COLO668 (cell line): ENCODE measurements around the gene GPR107.

Experiments
- DNase-seq: peaks from one replicate; lab custom pipeline; 2025; ENCODE audit not compliant: unreplicated experiment; lab: John Stamatoyannopoulos, UW

Gene GPR107

DNA sequence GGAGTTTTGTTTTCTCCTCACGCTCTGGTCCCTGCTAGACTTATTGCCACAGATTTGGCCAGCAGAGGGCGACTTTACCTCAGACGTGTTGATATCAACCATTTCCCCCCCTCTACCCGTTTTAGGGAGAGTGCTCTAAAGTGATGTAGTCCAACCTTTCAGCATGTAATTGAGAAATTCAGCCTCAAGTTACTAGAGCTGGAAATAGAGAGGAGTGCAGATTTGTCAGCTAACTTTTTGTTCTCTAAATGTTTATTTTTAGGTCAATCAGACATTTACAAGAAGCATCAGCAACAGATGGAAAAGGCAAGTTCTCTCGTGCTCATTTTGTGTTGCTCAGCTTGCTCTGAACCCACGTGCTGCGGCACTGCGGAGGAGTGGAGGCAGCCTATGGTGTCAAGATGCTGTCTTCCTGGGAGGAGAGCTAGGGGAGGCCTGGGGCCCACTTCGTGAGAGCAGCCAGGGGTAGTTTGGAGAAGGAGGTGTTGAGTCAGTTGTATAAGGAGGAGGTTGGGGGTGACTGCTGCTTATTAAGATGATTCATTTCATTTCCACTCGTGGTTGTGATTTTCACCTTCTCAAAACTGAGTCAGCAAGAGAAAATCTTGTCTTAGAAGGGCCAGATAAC lies 53.6 kb downstream of the GPR107 start:
- DNase-seq, result peak; percentile 74

- DNase-seq, result no peak
Measured at GRCh38 chr9:130107955-130108354, 54.2 kb downstream of the GPR107 start.

GRCh38 chr9:130110166-130110565 lies 56.5 kb downstream of the GPR107 start:
- no peak for DNase-seq

GRCh38 chr9:130110596-130111021 lies 56.9 kb downstream of the GPR107 start:
- no peak for DNase-seq

GRCh38 chr9:130111786-130112537 lies 58.3 kb downstream of the GPR107 start:
- no peak for DNase-seq

DNA sequence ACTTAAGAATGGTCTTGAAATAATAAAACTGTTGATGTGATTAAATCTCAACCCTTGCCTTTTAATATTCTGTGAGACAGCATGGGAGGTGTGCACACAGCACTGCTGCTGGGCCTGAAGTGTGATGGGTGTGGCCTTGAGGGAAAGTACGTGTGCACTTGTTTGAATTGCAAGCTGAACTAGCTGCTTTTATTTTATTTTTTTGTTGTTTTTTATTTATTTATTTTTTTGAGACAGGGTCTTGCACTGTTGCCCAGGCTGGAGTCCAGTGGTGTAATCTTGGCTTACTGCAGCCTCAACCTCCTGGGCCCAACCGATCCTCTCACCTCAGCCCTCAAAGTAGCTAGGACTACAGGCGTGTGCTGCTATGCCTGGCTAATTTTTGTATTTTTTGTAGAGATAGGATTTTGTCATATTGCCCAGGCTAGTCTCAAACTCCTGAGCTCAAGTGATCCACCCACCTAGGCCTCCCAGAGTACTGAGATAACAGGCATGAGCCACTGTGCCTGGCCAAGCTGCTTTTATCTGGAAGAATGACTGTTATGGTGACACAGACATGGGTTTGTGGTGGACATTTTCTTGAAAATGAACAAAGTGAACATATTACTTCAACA lies 58.9 kb downstream of the GPR107 start:
- DNase-seq, result no peak

- DNase-seq, result no peak
Measured at GRCh38 chr9:130114741-130115140, 61.0 kb downstream of the GPR107 start.

- no peak for DNase-seq
Measured at GRCh38 chr9:130116346-130116745, 62.6 kb downstream of the GPR107 start.

DNA sequence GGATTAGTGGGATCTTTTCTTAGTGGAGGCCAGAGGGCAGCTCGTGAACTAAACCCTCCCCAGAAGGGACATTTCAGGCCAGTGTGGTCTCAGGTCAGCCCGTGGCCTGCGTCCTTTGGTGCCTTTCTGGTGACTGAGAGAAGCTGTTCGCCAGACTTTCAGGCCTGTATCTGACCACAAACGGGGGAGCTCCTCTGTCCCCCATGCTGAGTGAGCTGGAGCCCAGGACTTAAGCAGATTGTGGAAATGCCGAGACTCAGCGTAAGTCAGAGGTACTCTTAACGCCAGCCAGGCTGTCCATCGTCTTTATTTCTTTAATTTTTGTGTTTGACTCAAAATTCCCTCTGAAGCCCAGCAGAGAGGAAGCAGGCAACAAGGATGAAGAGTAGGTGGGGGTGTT lies 63.7 kb downstream of the GPR107 start:
- no peak for DNase-seq

- no peak for DNase-seq
Measured at GRCh38 chr9:130117816-130118632, 64.3 kb downstream of the GPR107 start.

DNA sequence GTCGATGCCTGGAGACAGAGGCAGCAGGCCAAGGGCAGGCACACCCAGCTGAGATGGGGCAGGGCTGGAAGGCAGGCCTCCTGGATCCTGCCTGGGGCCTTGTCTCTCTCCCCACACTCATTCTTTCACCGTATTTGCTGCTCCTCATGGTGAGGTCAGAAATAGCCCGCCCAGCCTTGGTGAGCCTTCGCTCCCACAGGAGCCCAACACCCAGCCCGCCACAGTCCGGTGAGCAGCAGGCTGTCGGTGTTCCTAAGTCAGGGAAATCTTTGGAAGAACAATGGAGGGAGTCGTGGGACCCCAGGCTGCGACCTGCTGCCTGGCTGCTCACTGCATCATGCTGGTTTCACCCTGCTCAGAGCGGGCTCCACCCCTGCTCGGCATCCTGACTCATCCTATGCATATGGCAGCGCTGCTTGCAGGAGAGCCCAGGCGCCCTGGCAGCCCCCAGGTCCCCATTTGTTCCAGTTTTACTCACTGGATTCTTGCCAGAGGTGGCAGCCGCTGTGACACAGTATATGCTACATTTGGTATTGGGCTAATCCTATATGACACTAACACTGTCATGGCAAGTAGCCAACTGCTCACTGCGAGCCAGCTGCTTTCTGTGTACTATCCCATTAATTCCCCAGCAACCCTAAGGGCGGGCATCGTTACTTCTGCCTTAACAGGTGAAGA lies 65.3 kb downstream of the GPR107 start:
- DNase-seq, result peak; percentile 92

DNA sequence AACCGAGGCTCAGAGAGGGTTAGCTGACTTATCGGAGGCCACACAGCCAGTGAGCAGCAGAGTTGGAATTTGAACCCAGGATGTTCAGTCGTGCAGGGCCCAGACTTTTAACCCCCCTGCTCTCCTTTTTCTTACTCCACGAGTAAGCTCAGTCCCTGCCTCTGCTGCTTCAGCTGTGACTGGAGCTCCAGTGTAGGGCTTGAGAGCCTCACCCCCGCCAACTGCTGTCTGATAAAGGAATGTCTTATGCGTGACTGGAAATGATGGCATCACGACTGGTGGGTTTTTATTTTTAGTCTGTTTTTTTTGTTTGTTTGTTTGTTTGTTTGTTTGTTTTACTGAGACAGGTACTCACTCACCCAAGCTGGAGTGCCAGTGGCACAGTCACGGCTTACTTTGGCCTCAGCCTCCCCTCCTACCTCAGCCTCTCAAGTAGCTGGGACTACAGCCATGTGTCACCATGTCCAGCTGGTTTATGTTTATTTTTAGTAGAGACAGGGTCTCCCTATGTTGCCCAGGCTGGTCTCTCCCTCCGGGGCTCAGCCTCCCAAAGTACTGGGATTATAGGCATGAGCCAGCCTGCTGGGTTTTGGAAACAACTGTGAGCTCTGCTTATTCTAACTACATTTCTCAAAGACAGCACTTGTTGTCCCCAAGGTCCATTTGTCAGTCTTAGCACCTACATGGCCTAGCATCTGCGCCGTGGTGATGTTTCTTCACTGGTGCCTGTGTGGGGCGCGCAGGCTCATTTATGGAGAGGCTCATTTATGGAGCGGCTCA lies 66.0 kb downstream of the GPR107 start:
- DNase-seq, result no peak

DNA sequence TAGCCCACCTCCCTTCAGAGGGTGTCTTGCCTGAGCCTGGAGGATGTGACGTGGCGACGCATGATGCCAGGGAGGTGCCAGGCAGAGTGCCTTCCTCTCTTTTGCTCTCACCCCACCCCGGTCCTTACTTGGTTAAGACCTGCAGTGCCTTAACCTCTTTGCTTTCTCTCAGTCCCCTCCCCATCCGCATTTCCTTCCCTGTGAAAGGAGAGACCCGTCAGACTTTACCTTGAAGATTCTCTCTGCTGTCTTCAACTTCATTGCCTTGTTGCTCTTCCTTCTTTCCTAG lies 66.5 kb downstream of the GPR107 start:
- no peak for DNase-seq

- DNase-seq, result no peak
Measured at GRCh38 chr9:130120832-130121231, 67.1 kb downstream of the GPR107 start.

DNA sequence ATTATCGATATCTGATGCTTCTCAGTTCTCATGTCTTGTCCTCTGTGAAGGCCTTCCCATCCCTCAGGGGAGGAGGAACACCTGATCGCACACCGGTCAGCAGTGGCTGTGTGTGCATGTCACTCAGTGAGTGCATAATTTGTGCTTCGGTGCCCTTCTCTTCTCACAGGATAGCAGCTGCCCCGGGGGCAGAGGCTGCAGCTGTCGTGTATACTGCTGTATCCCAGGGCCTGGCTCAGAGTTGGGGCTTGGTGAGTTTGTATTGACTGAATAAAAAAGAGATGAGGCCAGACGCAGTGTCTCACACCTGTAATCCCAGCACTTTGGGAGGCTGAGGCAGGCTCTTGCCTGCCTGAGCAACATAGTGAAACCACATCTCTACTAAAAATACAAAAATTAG lies 68.8 kb downstream of the GPR107 start:
- peak; percentile 80 for DNase-seq

DNA sequence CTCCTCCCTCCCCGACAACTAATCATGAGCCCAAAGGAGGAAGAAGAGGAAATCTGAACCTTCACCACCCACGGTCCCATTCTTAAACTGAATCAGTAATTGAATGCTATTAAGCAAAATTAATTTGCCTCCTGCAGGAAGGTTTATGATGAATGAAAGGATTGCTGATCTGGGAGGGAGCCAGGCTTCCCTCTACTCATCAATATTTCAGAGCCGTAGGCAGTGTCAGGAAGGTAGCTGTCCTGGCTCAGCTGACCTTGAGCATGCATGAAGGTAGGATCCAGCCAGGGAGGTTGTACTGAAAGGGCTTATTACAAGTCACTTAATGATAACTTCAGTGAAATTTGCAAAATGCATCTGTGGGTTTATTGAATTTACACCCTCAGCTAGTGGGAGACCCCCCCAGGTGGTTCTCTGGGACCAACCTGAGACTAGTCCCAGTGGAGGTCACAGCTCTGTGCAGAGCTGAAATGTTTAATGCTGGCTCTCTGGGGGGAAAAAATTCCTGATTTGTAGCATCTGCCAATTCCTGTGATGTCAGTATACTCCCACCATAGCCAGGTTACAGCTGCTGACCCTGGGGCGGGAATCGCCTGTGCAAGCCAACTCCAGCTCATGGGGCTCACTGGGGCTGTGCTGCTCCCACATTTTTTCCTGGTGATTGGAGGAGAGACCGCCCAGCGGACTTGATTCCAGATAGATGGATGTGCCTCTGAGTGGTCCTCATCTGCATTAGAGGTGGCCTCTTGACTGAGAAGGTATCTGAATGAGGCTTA lies 70.6 kb downstream of the GPR107 start:
- no peak for DNase-seq

- DNase-seq, result no peak
Measured at GRCh38 chr9:130126721-130127433, 73.2 kb downstream of the GPR107 start.

GRCh38 chr9:130128251-130128650 lies 74.5 kb downstream of the GPR107 start:
- DNase-seq, result no peak
